Hindlimb muscle (tissue), 1 donor: Measurements from ENCODE around the gene CCT3. TPM values are rescaled to one million over a fixed set of nuclear protein-coding genes. Genes with fewer than 3 reads are reported as not detected.
A peak's percentile ranks its signal among the peaks of the same experiment; 100 is the strongest.
"Not testable (repeated sequence)": the region's sequence is repeated elsewhere in the genome, so short reads cannot be mapped to it uniquely, and the experiment has no call there.

Experiments used
- DNase-seq: peaks from one replicate; pipeline ENCODE4 v3.0.0-alpha.2; 2013
- polyA plus RNA-seq: library from polyadenylated mRNA; unstranded; fragments of 120-200 nt; gene quantifications from one replicate; pipeline ENCODE4 v1.2.1, GENCODE V29; 2013; ENCODE audit not compliant: insufficient read length

CCT3 gene
- polyA plus RNA-seq: 187 TPM

DNA sequence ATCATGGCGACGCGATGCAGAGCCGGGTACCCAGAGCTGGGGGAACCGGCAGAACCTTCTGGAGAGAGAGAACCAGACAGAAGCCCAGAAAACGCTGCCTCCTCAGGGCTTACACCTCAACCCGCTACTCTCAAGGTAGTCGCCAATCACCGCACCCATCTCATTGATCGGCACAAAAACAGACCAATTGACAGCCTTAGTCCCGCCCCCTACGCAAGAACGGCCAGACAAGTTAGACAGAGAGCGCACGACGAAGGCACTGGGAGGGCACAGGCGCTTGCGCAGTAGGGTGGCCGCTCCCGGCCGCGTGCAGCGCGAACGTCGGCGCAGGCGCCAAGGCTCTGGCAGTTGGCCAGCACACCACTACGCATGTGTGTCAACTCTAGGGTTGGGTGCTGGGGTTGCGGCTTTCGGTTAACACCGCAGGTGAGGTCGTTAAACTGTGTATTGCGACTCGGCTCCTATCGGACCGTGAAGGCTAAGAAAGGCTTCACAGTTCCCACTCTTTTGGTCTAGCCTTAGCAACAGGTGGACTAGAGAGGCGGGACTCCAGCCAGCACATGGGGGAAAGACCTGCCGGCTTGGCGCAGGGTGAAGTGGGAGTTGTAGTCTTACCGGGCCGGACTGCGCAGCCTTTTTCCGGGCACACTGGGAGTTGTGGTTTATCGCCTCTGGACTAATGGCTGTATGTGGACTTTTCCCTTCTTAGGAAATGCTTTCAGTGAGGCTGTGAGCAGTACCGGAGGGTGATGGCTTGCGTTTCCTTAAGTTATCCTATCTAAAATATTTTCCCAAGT, at the start of gene CCT3, which contains the start of gene TSACC:
TSS of gene CCT3 (minus strand) at position 113 of the 797 bp plus-strand sequence. CDS start at position 5, 108 bp downstream.
TSS of gene TSACC (plus strand) at position 347 of the 797 bp plus-strand sequence. CDS start 1,232 bp downstream, outside the sequence.
- DNase-seq: peak; percentile 100

DNA sequence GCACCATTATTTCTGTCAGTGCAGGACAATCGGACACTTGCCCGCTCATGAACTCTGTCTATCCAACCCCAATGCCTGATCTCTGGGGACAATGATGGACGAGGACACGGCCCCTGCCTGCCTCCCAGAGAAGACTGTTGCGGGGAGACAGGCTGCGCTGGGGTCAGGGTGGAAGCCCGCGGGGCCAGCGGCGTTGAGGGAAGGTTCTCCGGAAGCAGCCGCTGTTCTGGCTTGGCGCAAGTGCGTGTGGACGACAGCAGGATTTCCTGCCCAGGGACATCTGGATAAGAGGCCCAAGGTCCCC, 49.7 kb upstream of the CCT3 start:
- no peak for DNase-seq

DNA sequence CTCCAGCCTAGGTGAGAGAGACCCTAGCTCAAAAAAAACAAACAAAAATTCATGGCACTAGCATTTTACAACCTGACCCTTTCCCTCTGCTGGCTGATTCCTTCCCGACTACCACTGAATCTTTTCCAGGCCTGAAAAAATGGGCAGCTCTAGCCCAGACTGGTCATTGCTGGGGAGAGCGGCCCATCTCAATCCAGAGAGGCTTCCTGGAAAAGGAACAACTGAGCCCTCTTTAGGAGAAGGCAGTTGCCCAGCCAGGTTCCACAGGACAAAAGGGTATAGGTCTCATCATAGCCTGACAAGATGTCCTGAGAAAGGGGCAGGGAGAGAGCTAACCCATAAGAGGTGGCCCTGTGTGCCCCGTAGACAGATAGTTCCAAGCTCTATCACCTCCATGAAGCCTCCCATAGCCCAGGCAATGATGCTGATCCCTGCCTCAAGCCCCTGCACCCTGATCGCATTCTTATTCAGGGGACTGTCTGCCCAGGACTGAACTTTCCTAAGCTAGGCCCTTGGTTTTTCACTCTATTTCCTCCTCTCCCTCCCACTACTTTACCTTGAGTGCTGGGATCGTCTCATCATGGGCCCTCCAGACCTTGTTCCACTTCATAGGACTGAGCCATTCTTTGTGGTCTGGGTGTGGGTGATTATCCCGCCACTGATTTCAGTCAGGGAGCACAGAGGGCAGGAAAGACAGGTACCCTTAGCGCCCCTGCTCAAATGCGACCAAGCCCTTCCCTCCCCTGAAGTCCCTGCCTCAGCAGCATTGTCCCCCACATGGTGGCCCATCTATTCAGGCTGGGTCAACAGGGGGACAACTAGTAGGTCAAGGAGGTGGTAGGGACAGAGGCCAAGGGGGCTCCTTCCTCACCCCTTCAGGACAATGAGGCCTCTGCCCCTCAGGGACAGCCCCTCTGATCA, 49.1 kb upstream of the CCT3 start:
- no peak for DNase-seq

DNA sequence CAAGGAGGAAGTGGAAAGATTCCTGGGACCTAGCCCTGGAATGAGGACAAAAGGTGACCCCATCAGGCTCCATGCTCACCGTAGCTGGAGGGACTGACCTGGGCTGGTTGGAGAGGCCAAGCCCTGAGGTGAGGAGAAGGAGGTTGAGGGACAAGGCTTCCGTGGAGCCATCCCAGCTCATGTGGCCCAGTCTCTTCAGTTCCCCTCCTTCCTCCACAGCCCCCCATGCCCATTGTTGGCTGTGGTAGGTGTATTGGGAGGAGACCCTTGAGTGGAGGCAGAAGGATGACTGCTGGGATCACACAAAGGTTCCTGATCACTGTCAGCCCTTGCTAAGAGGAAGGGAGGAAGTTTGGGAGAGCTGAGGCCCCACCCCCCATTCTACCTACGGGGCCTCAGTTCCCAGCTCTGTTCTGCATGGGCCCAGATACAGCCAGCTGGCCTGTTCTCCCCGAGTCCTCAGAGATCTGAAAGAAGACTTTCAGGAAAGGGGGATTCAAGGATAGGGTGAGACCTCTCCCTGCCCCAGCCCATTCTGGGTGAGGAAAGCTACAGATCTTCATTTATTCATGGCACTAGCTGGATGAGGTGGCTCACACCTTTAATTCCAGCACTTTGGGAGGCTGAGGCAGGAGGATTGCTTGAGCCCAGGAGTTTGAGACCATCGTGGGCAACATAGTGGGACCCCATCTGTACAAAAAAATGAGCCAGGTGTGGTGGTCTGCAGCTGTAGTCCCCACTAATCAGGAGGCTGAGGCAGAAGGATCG, 48.2 kb upstream of the CCT3 start:
- no peak for DNase-seq

DNA sequence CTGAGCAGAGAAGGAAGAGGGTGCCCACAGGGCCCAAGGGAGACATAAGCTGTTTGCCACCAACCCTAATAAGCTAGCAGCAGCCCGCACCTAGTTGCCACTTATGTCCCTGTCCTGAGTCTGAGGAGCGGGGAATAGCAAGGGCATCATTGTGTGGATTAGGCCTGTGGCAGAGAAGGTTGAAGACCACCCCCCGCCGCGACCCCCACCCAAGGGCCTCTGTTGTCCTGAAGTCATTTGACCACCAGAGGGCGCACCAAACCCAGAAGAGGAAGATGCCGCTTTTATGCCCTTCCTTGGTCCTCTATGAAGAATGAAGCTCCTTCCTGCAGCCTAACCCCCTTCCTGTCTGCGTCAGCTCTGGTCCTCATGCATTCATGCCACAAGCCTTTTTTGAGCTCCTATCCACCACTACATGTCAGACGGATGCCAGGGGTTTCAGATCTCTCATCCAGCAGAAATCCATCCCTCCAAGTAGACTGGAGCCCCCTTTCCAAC, 47.5 kb upstream of the CCT3 start:
- peak; percentile 45 for DNase-seq

DNA sequence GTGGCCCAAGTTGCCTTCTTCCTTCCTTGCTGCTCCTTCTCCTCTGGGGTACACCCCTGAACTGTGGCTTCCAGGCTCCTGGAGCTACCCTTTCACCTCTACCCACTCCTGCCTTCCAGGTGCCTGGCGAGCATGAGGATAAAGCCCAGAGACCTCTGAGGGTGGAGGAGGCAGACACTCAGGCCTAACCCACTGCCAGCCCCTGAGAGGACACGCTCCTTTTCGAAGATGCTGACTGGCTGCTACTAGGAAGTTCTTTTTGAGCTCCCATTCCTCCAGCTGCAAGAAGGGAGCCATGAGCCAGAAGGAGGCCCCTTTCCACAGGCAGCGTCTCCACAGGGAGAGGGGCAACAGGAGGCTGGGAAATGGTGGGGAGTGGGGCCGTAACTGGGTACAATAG, 46.6 kb upstream of the CCT3 start:
- DNase-seq: no peak

DNA sequence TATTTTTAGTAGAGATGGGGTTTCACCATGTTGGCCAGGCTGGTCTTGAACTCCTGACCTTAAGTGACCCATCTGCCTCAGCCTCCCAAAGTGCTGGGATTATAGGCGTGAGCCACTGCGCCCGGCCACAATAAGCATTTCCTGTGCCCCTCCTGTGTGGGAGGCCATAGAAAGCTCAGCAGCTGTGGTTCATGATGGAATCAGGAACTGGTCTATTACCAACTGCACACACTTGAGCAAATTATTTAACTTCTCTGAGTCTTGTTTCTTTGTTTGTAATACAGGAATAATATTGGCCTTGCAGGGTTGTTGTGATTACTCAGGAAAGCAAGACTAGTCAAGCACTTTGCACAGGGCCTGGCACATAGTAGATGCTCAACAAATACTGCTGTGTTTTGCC, 45.9 kb upstream of the CCT3 start:
- no peak for DNase-seq

DNA sequence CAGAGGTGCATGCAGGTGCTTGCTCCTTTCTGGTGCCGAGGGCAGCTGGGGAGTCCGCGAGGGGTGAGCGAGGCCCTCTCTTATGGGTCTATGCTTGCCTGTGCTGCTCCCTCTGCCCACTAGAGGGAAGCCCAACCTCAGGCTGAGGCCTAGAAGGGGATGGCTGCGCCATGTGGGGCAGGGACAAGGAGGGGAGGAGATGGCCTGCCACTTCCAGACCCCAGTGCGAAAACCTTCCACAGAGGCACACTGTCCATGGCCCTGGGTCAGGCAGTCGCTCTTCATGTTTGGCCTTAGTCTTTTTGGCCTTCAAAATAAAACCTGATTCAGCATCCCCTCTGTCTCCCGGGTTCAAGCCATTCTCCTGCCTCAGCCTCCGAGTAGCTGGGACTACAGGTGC, 44.9 kb upstream of the CCT3 start:
- peak; percentile 43 for DNase-seq

DNA sequence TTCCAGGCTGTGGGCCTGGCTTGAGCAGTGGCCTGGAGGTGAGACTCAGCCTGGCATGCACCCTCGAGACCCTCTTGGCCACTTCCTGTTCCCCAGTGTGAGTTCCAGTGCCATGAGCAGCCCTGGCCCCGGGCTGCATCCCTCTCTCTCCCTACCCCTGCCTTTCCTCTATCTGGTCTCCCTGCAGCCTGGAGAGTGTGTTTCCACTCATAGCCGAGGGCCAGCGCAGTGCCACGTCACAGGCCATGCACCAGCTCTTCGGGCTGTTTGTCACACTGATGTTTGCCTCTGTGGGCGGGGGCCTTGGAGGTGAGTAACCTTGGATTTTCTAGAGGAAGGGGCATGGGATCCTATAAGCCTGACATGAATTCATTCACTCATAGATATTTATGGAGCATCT, 44.5 kb upstream of the CCT3 start:
- no peak for DNase-seq

DNA sequence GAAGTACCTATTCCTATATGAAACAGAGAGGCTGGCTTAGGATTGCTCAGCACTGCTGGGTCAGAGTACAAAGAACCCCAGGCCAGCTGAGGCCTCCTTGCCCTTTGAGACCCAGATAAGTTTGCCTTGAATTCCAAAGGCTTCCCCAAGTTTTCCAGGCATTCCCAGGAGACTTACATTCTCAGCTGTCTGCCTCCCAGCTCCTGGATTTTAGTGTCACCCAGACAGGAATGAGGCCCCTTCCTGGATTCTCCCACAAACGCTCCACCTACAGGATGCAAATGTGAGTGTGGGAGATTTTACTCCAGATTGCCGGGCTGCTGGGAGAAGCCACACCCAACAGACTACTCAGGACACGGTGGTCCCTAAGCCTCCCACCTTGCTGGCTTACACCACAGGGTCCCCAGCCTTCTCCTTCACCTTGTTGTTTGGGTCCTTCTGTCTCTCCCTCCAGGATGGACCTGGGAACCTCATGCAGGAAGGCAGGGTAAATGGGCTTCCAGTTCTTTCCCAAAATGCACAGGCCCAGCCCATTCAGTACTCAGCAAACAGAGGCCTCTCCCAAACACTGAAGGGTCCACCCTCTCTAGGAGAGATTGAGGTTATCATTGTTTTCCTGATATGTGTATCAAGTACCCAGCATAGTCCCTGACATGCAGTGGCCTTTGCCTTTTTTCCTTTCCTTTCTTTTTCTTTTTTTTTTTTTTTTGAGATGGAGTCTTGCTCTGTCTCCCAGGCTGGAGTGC, 41.5 kb upstream of the CCT3 start:
- DNase-seq: no peak

DNA sequence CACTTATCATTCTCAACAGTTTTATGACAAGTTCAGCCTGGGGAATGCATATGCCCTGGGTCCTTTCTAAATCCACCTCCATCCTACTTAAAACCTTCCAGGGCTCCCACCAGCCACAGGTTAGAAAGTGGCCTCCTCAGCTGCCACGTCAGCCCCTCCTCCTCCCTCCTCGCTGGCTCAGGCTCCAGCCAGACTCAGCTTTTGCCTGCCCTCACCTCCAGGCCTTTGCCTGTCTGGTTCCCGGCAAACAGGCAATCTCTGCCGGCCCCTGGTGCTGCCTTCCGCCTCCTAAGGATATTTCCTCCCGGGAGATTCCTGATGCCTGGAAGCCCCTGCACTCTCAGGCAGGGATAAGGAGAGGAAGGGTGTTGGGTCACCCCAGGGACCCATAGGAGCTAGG, 40.5 kb upstream of the CCT3 start:
- no peak for DNase-seq

DNA sequence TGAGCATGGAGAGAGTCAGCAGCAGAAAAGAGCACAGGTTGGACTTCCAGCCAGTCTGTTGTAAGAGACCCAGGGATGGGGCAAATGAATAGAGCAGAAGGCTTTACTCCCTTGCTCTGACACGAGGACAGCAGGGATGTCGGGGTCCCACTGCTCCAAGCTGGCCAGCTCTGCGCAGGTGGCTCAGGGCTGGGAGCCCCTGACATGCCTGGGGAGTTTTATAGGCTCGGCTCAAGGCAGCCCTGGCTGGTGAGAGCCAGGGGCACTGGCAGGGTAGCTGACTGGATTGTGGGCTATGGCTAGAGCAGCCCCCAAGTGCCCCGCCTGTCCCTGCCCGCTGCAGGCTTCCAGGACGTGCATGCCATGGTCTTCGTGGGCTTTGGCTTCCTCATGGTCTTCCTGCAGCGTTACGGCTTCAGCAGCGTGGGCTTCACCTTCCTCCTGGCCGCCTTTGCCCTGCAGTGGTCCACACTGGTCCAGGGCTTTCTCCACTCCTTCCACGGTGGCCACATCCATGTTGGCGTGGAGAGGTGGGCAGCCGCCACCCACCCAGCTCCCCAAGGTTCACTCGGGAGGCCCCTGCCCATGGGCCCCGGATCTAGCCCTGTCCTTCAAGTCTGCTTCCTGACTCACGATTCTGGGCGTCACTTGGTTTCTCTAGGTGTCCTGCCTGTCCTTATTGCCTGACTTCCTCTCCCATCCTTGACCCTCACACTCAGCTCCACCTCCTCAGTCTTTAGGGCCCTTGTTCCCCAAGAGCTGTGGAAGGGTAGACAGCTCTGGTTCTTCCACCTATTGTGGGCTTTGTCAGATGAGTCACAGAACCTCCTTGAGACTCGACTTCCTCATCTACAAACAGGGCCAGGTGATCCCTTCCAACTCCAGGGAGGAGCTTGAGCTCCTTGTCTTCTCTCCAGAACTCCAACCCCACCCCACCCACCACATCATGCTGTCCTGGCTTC, 39.1 kb upstream of the CCT3 start:
- no peak for DNase-seq

DNA sequence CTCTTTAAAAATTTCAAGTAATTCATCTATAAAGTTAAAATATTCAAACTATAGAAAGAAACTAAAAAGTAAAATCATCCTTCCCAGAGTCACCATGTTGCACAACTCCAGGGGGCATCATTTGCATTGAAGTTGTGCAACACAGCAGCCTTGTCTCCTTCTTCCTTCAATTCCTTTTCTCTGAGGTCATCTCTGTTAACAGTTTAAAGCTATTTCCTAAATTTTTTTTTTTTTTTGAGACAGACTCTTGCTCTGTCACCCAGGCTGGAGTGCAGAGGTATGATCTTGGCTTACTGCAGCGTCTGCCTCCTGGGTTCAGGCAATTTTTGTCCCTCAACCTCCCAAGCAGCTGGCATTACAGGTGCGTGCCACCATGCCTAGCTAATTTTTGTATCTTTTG, 38.1 kb upstream of the CCT3 start:
- DNase-seq: no peak

DNA sequence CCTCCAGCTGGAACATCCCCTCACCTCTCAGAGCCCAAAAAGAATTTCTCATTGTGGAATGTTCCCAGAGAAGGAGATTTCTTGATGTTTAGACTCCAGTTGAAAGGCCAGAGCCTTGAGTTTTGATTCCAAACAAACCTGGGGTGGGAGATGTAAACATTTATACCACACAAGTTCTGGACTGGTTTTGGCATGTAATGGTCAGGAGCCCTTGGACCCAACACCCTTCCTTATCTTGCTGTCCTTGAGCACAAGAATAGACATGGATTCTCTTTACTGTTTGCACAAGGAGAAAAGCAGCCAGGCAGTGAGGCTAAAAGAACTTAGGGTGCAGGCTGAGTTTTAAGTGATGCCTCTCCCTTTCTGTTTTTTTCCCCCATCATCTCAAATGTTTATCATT, 35.5 kb upstream of the CCT3 start:
- DNase-seq: no peak

DNA sequence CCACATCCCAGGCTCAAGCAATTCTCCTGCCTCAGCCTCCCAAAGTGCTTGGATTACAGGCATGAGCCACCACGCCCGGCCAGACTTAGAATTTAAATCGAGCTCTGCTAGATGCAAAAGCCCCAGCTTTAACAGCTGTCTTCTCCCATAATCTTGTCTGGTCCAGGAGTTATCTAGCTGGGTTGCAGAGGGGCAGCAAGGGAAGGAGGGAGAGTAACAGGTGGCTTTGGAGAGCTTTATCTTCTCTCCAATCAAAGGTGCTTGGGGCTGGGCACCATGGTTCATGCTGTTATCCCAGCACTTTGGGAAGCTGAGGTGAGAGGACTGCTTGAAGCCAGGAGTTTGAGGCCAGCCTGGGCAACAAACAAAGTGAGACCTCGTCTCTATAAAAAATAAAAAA, 34.8 kb upstream of the CCT3 start:
- no peak for DNase-seq

DNA sequence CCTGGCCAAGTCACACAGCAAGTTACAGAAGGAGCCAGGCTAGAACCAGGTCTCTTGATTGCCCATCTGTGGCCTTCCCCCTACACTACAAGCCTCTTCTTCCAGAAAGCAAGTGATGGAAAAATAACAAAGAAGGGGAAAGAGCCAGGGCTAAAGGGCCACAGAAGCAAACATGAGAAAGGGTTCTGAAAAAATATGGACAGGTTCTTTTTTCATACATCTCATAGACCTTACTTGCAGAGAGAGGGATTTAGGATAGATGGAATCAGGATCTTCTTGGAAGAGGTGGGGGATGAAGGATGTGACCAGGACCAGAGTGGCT, 34.1 kb upstream of the CCT3 start:
- no peak for DNase-seq

DNA sequence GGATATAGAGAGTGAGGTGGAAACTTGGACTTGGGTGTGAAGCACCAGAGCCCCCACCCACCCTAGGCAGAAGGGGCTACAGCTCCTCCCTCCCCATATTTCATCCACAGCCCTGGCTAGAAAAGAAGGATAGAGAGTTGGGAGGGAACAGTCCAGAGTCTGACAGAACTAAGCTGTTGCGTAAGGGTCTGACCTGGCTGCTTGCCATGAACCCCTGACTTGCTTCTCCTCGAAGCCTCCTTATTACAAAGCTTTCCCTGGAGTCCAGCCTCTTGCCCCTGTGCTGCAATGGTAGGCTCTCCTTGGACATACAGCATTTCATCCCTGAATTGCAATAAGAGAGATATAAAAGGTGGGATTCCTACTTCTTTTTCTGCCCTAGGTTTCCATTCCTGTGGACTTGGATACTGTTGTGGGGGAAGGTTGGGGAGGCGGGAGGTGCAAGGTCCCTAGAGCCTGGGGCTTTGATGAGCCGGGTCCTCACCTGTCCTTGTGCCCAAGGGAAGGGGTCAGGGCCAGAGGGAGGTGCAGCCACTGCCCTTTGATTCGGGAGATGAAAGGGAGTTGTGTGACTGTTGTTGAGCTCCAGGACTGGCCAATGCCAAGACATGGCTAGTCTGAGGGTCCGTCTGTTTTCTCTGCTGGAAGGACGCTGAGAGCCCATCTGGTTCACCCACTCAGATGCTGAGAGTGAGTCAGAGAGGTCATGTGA, 33.6 kb upstream of the CCT3 start:
- no peak for DNase-seq

DNA sequence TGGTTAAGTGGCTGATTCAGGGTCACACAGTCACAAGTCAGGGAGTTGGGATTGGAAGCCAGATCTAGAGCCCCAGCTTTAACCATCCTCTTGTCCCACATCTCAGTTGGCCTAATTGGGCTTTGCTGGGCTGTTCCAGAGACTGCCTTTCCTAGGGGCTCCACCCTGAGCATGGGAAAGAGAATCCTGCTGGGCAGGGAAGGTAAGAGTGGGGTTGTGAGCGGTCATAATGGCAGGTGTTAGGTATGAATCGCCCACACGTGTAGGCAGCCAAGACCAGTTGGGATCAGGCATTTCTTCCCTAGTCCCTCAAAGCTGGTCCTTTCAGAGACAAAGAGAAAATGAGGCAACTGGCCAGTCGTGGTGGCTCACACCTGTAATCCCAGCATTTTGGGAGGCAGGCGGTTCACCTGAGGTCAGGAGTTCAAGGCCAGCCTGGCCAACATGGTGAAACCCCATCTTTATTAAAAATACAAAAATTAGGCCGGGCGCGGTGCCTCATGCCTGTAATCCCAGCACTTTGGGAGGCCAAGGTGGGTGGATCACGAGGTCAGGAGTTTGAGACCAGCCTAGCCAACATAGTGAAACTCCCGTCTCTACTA, 31.7 kb upstream of the CCT3 start:
- not testable (repeated sequence) for DNase-seq

DNA sequence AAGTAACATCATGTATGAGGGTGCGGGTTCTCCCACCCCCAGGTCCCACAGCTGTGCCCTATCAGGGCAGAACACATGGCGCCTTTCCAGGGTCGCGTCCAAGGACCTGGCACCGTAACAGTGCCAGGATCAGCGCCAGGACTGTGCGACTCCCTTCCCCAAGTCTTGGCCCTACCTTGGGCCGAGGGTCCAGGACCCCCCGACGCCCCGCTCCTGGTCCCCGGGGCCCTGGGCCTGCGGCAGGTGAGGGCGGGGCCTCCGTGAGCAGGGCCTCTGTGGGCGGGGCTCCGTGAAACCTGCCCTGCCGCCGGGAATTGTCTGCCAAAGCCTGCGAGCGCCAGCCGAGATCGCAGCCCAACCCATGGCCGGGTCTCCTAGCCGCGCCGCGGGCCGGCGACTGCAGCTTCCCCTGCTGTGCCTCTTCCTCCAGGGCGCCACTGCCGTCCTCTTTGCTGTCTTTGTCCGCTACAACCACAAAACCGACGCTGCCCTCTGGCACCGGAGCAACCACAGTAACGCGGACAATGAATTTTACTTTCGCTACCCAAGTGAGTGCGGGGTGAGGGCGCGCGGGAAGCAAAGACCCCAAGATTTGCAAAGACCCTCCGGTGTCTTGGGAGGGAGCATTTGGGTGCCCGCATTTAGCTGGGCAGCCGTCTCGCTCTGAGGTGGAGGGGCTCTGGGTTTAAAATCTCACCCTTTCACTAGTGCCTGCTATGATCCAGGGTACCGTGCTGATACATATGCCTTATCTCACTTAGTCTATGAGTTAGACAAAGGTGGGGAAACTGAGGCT, 31.0 kb upstream of the CCT3 start, which contains the start of gene RHBG:
TSS of gene RHBG (plus strand) at position 323 of the 796 bp plus-strand sequence. CDS start at position 362, 39 bp downstream.
- no peak for DNase-seq
